Measurements from ENCODE around the gene SUN1.
A peak's percentile ranks its signal among the peaks of the same experiment; 100 is the strongest.

SUN1 gene

GRCh38 chr7:877312-878232 is 45.3 kb downstream of the SUN1 start:
- TF ChIP-seq CTCF (IDR thresholded peaks at IDR 0.05; ENCODE audit: insufficient read depth, low read depth, low read length, missing control alignments) = no peak
- DNase-seq (ENCODE audit: low read depth) = peak; percentile 18
- peak overlapping the region; percentile 76 for H3K4me3 ChIP-seq (ENCODE audit: low read length)

GRCh38 chr7:879093-879492 is 46.8 kb downstream of the SUN1 start:
- no peak for DNase-seq (ENCODE audit: low read depth)
- H3K4me3 ChIP-seq (ENCODE audit: low read length) = no peak overlapping the region
- no peak for TF ChIP-seq CTCF (IDR thresholded peaks at IDR 0.05; ENCODE audit: insufficient read depth, low read depth, low read length, missing control alignments)

- no peak for DNase-seq (ENCODE audit: low read depth)
- H3K4me3 ChIP-seq (ENCODE audit: low read length) = no peak overlapping the region
- no peak for TF ChIP-seq CTCF (IDR thresholded peaks at IDR 0.05; ENCODE audit: insufficient read depth, low read depth, low read length, missing control alignments)
Observed at GRCh38 chr7:879706-880105, 47.4 kb downstream of the SUN1 start.

GRCh38 chr7:880450-880849 is 48.2 kb downstream of the SUN1 start:
- DNase-seq (ENCODE audit: low read depth) = no peak
- no peak for TF ChIP-seq CTCF (IDR thresholded peaks at IDR 0.05; ENCODE audit: insufficient read depth, low read depth, low read length, missing control alignments)
- H3K4me3 ChIP-seq (ENCODE audit: low read length) = no peak overlapping the region

- no peak for TF ChIP-seq CTCF (IDR thresholded peaks at IDR 0.05; ENCODE audit: insufficient read depth, low read depth, low read length, missing control alignments)
- DNase-seq (ENCODE audit: low read depth) = no peak
- no peak overlapping the region for H3K4me3 ChIP-seq (ENCODE audit: low read length)
Observed at GRCh38 chr7:881441-882234, 49.4 kb downstream of the SUN1 start.

GRCh38 chr7:882336-883035 is 50.2 kb downstream of the SUN1 start:
- DNase-seq (ENCODE audit: low read depth) = no peak
- no peak overlapping the region for H3K4me3 ChIP-seq (ENCODE audit: low read length)
- no peak for TF ChIP-seq CTCF (IDR thresholded peaks at IDR 0.05; ENCODE audit: insufficient read depth, low read depth, low read length, missing control alignments)
